Naive B cell (primary cell): ENCODE data around the gene GLRA3. TPM values are rescaled to one million over a fixed set of nuclear protein-coding genes. Genes with fewer than 3 reads are reported as not detected.

Experiments
- ATAC-seq, 2 donors: fragments of 150-1000 bp; cut with Tn5 transposase; 2 replicates each; pipeline ENCODE4 v1.10.0; 2021; ENCODE audit warnings: low read depth in 2 of 2, mild to moderate bottlenecking in 2 of 2, moderate library complexity in 2 of 2
- DNase-seq: peaks from one replicate; pipeline ENCODE4 v3.0.0; 2022
- H3K27ac Mint-ChIP-seq, 6 donors: one replicate each; pipeline ENCODE4 v1.8.0; 2020 to 2022; ENCODE audit warnings: mild to moderate bottlenecking in 6 of 6, mixed read lengths in 6 of 6, moderate library complexity in 5 of 6, inconsistent platforms in 2 of 6
- H3K27me3 Mint-ChIP-seq, 3 donors: one replicate each; pipeline ENCODE4 v1.8.0; 2021 to 2022; ENCODE audit warnings: mixed read lengths in 3 of 3, mild to moderate bottlenecking in 1 of 3
- H3K36me3 Mint-ChIP-seq, 2 donors: one replicate each; pipeline ENCODE4 v1.8.0; 2020 to 2022; ENCODE audit warnings: mixed read lengths in 2 of 2, inconsistent platforms in 1 of 2, mild to moderate bottlenecking in 1 of 2
- H3K4me1 Mint-ChIP-seq, 3 donors: one replicate each; pipeline ENCODE4 v1.8.0; 2020 to 2022; ENCODE audit warnings: mixed read lengths in 3 of 3, inconsistent platforms in 1 of 3, mild to moderate bottlenecking in 1 of 3, moderate library complexity in 1 of 3
- H3K4me3 Mint-ChIP-seq, 8 donors: one replicate each; pipeline ENCODE4 v1.8.0; 2020 to 2022; ENCODE audit warnings: mild to moderate bottlenecking in 8 of 8, mixed read lengths in 8 of 8, moderate library complexity in 8 of 8, inconsistent platforms in 2 of 8
- H3K9me3 Mint-ChIP-seq, 7 donors: one replicate each; pipeline ENCODE4 v1.8.0; 2020 to 2022; ENCODE audit warnings: mixed read lengths in 7 of 7, mild to moderate bottlenecking in 5 of 7, inconsistent platforms in 2 of 7, moderate library complexity in 1 of 7
- polyA plus RNA-seq, 6 donors: library from polyadenylated mRNA; unstranded; fragments of 300-500 nt; fragmentation: Illumina TruSeq; gene quantifications; one replicate each; pipeline ENCODE4 v1.2.3, GENCODE V29; 2021; ENCODE audit warnings: low read depth in 6 of 6

The GLRA3 gene
- polyA plus RNA-seq, 6 donors from 2014 or later = 0.04 TPM; not detected in 5

GRCh38 chr4:174717828-174718227 is 111.2 kb downstream of the GLRA3 start:
- H3K9me3 Mint-ChIP-seq = no peaks in the 10 kb centered on the region

DNA sequence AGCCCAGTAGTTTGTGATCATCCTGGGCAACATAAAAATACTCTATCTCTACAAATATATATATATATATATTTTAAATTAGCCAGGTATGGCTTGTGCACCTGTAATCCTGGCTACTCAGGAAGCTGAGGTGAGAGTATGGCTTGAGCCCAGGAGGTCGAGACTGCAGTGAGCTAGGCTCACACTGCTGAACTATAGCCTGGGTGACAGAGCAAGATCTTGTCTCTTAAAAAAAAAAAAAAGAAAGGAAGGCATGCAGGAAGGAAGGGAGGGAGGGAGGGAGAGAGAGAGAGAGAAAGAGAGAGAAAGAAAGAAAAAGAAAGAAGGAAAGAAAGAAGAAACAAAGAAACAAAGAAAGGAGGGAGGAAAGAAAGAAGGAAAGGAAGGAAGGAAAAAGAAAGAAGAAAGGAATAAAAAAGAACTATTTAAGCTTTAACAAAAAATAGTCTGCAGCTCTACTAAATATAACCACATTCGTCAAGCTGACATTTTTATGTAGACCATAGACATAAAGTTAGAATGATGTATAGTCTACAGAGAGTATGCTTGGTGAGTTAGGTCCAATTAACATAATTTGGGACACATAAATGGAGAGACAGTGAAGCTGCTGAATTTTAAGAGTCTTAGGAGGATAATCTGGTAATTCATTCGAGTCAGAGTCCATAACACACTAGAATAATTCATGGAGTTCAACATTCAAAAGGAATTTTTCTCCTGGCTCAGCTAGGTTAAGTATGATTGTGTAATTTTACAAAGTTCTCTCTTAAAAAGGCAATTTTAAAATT is 111.9 kb downstream of the GLRA3 start:
- Mint-ChIP-seq H3K27ac (no peak overlapping the region), H3K36me3 (no peaks in the 10 kb centered on the region), H3K4me3 (no peak overlapping the region), H3K4me1 (no peaks in the 10 kb centered on the region), H3K9me3 (no peaks in the 10 kb centered on the region), H3K27me3 (peaks cover 0 to 9% (median 6%) of the 10 kb centered on the region in 3 donors)
- ATAC-seq (no peak), DNase-seq (no peak)

More at GRCh38 chr4:174717828-174718227, 111.2 kb downstream of the GLRA3 start:
- Mint-ChIP-seq H3K4me3 (no peak overlapping the region), H3K36me3 (no peaks in the 10 kb centered on the region), H3K27me3 (peaks cover 0 to 9% (median 6%) of the 10 kb centered on the region in 3 donors), H3K27ac (no peak overlapping the region), H3K4me1 (no peaks in the 10 kb centered on the region)
- no peak for ATAC-seq
- no peak for DNase-seq

- Mint-ChIP-seq H3K4me3 (no peak overlapping the region), H3K27me3 (peaks cover 0 to 9% (median 6%) of the 10 kb centered on the region in 3 donors), H3K27ac (no peak overlapping the region), H3K4me1 (no peaks in the 10 kb centered on the region), H3K36me3 (no peaks in the 10 kb centered on the region), H3K9me3 (no peaks in the 10 kb centered on the region)
- no peak for ATAC-seq
- no peak for DNase-seq
Measured at GRCh38 chr4:174714393-174715211, 114.4 kb downstream of the GLRA3 start.

GRCh38 chr4:174713821-174714220 is 115.2 kb downstream of the GLRA3 start:
- ATAC-seq = no peak
- peaks cover 0 to 9% (median 6%) of the 10 kb centered on the region in 3 donors for H3K27me3 Mint-ChIP-seq
- no peaks in the 10 kb centered on the region for H3K4me1 Mint-ChIP-seq
- H3K36me3 Mint-ChIP-seq = no peaks in the 10 kb centered on the region
- no peak overlapping the region for H3K4me3 Mint-ChIP-seq
- DNase-seq = no peak
- no peak overlapping the region for H3K27ac Mint-ChIP-seq
- no peaks in the 10 kb centered on the region for H3K9me3 Mint-ChIP-seq

DNA sequence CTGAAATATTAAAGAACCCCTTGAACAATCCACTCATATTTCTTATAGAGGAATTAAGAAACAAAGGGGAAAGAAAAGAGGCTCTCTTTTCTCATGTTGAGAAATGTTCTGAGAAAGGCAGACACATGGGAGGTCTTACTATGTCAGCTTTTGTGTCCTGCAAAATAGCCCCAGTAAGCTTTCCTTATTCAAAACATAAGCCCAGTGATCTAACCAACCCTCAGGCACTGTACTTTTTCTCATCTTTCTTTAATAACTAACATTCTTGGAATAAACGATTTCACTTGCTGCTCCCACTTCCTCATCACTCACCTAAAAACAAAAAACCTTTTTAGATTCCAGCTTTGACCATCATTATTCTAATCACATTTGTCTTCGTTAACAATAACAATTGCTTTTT is 115.9 kb downstream of the GLRA3 start:
- Mint-ChIP-seq H3K36me3 (no peaks in the 10 kb centered on the region), H3K27me3 (peaks cover 0 to 9% (median 6%) of the 10 kb centered on the region in 3 donors), H3K27ac (no peak overlapping the region), H3K4me1 (no peaks in the 10 kb centered on the region), H3K4me3 (no peak overlapping the region), H3K9me3 (no peaks in the 10 kb centered on the region)
- ATAC-seq (no peak), DNase-seq (no peak)

DNA sequence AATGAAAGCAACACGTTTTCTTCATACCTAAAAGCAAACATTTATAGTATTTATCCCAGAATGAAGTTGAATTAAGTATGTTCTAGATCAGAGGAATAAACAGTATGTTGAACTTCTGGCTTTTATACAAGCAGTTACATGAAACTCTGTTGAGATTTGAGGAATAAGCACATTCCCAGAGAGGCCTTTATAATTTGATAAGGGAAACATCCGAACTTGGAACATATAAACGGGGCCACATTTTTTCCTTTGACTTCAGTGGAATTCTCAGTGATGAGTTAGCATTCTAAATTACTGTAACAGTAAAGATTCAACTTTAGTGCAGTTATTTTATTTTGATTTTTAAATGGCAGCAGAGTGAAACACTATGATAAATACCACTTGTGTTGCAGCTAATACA is 119.5 kb downstream of the GLRA3 start:
- Mint-ChIP-seq H3K27ac (no peak overlapping the region), H3K4me3 (no peak overlapping the region), H3K4me1 (no peaks in the 10 kb centered on the region), H3K9me3 (peaks cover 0 to 2% (median 0%) of the 10 kb centered on the region in 7 donors), H3K36me3 (no peaks in the 10 kb centered on the region), H3K27me3 (peaks cover 0 to 9% (median 6%) of the 10 kb centered on the region in 3 donors)
- ATAC-seq = no peak
- DNase-seq = no peak

GRCh38 chr4:174708381-174708780 is 120.7 kb downstream of the GLRA3 start:
- Mint-ChIP-seq H3K36me3 (no peaks in the 10 kb centered on the region), H3K9me3 (peaks cover 0 to 4% (median 0%) of the 10 kb centered on the region in 7 donors), H3K27ac (no peak overlapping the region), H3K4me3 (no peak overlapping the region), H3K27me3 (peaks cover 0 to under 1% (median 0%) of the 10 kb centered on the region in 3 donors), H3K4me1 (no peaks in the 10 kb centered on the region)
- no peak for ATAC-seq
- no peak for DNase-seq

DNA sequence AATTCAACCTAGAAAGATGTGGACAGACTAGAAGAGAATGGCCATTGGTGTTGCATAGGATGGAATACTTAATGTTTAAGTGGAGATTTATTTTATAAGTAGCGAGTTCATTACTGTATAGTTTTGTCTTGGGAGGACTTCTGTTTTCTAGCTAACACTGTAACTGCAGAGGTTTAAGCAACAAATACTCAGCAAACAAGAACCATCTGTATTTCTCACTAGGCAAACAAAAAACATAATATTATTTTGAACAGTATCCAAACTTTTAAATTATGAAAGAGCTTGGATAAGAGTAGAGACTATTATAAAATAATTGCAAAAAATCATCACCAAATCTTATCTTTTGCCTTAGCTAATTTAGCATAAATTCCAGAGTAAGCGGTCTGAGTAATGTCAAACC is 121.1 kb downstream of the GLRA3 start:
- H3K4me1 Mint-ChIP-seq = no peaks in the 10 kb centered on the region
- H3K36me3 Mint-ChIP-seq = no peaks in the 10 kb centered on the region
- no peak overlapping the region for H3K27ac Mint-ChIP-seq
- DNase-seq = no peak
- H3K4me3 Mint-ChIP-seq = no peak overlapping the region
- no peak for ATAC-seq
- H3K9me3 Mint-ChIP-seq = peaks cover 0 to 4% (median 0%) of the 10 kb centered on the region in 7 donors
- no peaks in the 10 kb centered on the region for H3K27me3 Mint-ChIP-seq

GRCh38 chr4:174707051-174707676 is 121.9 kb downstream of the GLRA3 start:
- no peak overlapping the region for H3K27ac Mint-ChIP-seq
- H3K27me3 Mint-ChIP-seq = no peaks in the 10 kb centered on the region
- peak overlapping the region in 1 of 8 donors; percentile 51 for H3K4me3 Mint-ChIP-seq
- no peaks in the 10 kb centered on the region for H3K4me1 Mint-ChIP-seq
- ATAC-seq = no peak
- DNase-seq = no peak
- H3K36me3 Mint-ChIP-seq = no peaks in the 10 kb centered on the region
- peaks cover 0 to 4% (median 0%) of the 10 kb centered on the region in 7 donors for H3K9me3 Mint-ChIP-seq

- ATAC-seq (no peak), DNase-seq (no peak)
- Mint-ChIP-seq H3K4me3 (no peak overlapping the region), H3K9me3 (peaks cover 0 to 4% (median 0%) of the 10 kb centered on the region in 7 donors), H3K27ac (no peak overlapping the region), H3K36me3 (no peaks in the 10 kb centered on the region), H3K27me3 (no peaks in the 10 kb centered on the region), H3K4me1 (no peaks in the 10 kb centered on the region)
Measured at GRCh38 chr4:174702979-174703478, 126.0 kb downstream of the GLRA3 start.

- no peak for ATAC-seq
- no peak for DNase-seq
- H3K27me3 Mint-ChIP-seq = no peaks in the 10 kb centered on the region
- H3K9me3 Mint-ChIP-seq = peaks cover 0 to 4% (median 0%) of the 10 kb centered on the region in 7 donors
- H3K27ac Mint-ChIP-seq = no peak overlapping the region
- no peaks in the 10 kb centered on the region for H3K4me1 Mint-ChIP-seq
- H3K36me3 Mint-ChIP-seq = no peaks in the 10 kb centered on the region
- no peak overlapping the region for H3K4me3 Mint-ChIP-seq
Measured at GRCh38 chr4:174699654-174700053, 129.4 kb downstream of the GLRA3 start.

DNA sequence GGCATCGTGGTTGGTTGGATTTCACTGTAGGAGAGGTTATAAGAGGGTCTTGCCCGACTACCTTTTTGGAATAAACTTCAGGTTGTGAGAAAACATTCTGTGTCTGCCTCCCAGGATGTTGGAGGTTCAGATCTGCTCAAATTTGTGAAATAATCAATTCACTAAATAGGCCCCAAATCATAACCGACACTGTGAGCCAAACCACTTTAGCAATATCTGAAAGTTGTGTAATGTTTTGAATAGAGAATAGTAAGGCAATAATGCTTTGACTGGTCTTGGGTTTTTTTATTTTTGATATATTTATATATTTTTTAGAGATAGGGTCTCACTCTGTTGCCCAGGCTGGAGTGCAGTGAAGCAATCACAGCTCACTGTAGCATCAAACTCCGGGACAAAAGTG is 131.2 kb downstream of the GLRA3 start:
- Mint-ChIP-seq H3K9me3 (peaks cover 0 to 4% (median 0%) of the 10 kb centered on the region in 7 donors), H3K27me3 (peaks cover 0 to 3% (median 0%) of the 10 kb centered on the region in 3 donors), H3K4me1 (no peaks in the 10 kb centered on the region), H3K4me3 (no peak overlapping the region), H3K27ac (no peak overlapping the region), H3K36me3 (no peaks in the 10 kb centered on the region)
- ATAC-seq (no peak), DNase-seq (no peak)

DNA sequence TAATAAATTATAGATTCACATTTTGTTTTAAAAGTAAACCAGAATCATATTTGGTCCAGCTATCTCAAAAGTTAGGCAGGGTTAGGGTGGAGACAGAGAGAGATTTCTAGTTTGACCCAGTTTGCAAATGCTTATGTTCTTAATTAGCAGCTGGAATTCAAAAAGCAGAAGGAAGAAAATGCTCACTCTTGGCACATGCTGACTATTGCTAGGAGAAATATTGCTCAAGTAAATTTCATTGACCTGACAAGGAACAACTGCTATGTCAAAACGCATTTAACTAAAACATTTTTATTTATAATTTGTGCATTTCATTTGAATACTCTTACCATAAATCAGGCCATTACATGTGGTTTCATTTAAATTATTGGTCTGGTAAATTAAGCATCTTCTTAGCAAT is 131.8 kb downstream of the GLRA3 start:
- Mint-ChIP-seq H3K4me3 (no peak overlapping the region), H3K36me3 (no peaks in the 10 kb centered on the region), H3K27ac (peak overlapping the region in 1 of 6 donors; percentile 9), H3K9me3 (peaks cover 0 to 4% (median 0%) of the 10 kb centered on the region in 7 donors), H3K27me3 (peaks cover 0 to 3% (median 0%) of the 10 kb centered on the region in 3 donors), H3K4me1 (no peaks in the 10 kb centered on the region)
- no peak for ATAC-seq
- DNase-seq = no peak
